GM23248 (cell line): Measurements from ENCODE around the gene CCZ1.
"Not testable (repeated sequence)": the region's sequence is repeated elsewhere in the genome, so short reads cannot be mapped to it uniquely, and the experiment has no call there.

Source experiments
- EZH2 ChIP-seq: fragments of 200-600 bp; sonication (generic); IDR thresholded peaks from 2 replicates; pipeline ENCODE4 v1.6.1; 2018; ENCODE audit warnings: antibody characterized with exemption, mild to moderate bottlenecking; ENCODE audit not compliant: insufficient read depth, poor library complexity, severe bottlenecking
- EZH2phosphoT487 ChIP-seq: fragments of 200-600 bp; sonication (generic); IDR thresholded peaks from 2 replicates; pipeline ENCODE4 v1.6.1; 2018; ENCODE audit warnings: antibody characterized with exemption, moderate library complexity, mild to moderate bottlenecking, low read depth; ENCODE audit not compliant: insufficient read depth

DNA sequence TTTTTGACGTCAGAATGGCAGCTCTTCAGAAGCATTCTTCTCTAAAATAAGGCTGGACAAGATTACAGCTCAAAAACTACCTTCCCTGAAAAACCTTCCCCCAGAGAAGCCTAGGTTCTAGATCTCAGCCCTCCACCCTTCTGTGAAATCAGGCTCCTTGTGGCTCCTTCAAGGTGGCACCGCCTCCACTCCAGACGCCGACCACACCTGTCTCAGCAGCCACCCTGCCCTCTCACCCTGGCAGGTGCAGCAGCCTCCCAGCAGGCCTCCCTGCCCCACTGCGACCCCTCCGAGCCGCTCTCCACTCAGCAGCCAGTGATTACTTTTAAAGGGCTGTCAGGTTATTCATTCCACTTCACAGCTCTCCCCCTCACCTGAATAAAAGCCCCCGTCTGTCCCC lies 75.0 kb downstream of the CCZ1 start:
- TF ChIP-seq EZH2phosphoT487, EZH2: not testable (repeated sequence)
